ENCODE measurements around the gene MAB21L3. TPM values are rescaled to one million over a fixed set of nuclear protein-coding genes. Genes with fewer than 3 reads are reported as not detected.

Gene MAB21L3
- total RNA-seq, 1 experiment from 2014 or later, result not detected

DNA sequence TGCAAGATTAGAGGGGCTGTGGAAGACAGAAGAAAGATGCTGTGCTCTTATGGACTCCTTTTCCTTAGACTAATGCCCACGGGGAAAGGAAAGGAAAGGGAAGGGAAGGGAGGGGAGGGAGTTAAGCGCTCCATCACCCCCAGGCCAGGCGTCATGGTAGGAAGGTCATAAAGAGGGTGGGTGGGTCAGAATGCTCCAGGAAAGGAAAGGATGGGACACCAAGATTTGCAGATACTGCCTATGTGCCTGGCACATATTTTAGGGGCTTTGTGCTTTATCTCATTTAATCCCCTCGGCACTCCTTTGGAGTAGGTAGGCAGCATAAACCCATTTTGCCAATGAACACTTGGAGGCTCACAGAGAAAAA is 41.4 kb downstream of the MAB21L3 start:
- no peak overlapping the region for H2BK12ac ChIP-seq (ENCODE audit: insufficient read length, low read depth, low read length)
- H4K8ac ChIP-seq (replicated peaks; ENCODE audit: insufficient read length, low read depth, low read length), result no peak overlapping the region
- H2BK5ac ChIP-seq (ENCODE audit: insufficient read length, low read length), result no peak overlapping the region
- H3K9ac ChIP-seq (ENCODE audit: extremely low read depth, insufficient read length, low read length), result no peak overlapping the region
- peaks cover 4% of the 10 kb centered on the region for H3K23me2 ChIP-seq (ENCODE audit: insufficient read length, low read depth, low read length, poor library complexity, severe bottlenecking)
- H3K14ac ChIP-seq (ENCODE audit: insufficient read depth, low read length), result no peak overlapping the region; the same call in 1 of the 2 replicates
- H3K79me2 ChIP-seq (ENCODE audit: insufficient read depth, low read length), result no peaks in the 10 kb centered on the region
- H4K20me1 ChIP-seq (ENCODE audit: control insufficient read depth, insufficient read depth, insufficient read length), result no peaks in the 10 kb centered on the region
- H3K4me1 ChIP-seq (ENCODE audit: insufficient read depth, low read length), result no peaks in the 10 kb centered on the region
- H3K27me3 ChIP-seq (ENCODE audit: insufficient read depth, low read length), result no peaks in the 10 kb centered on the region
- H3K9me3 ChIP-seq (ENCODE audit: control insufficient read depth, low read depth, low read length), result no peaks in the 10 kb centered on the region
- no peak overlapping the region for H3K4ac ChIP-seq (ENCODE audit: low read depth, low read length)
- H2BK120ac ChIP-seq (ENCODE audit: low read depth, low read length, poor library complexity, severe bottlenecking), result no peak overlapping the region
- H3T11ph ChIP-seq (ENCODE audit: low read length), result no peak overlapping the region
- Mint-ChIP-seq H3K4me1 (peaks cover 8 to 16% of the 10 kb centered on the region in 2 experiments), H3K9me3 (no peaks in the 10 kb centered on the region; a peak in 1 of 5 replicates), H3K4me3 (peak overlapping the region; percentile 53 to 57; a peak in 3 of 5 replicates), H3K27me3 (ENCODE audit: low read depth) (peaks cover 21% of the 10 kb centered on the region), H3K36me3 (ENCODE audit: insufficient read depth in 1 of 3, low read depth in 3 of 3) (no peaks in the 10 kb centered on the region), H3K27ac (no peak overlapping the region)
- DNase-seq, result no peak
- H3K18ac ChIP-seq (ENCODE audit: insufficient read length, low read depth, low read length), result no peak overlapping the region
- no peak overlapping the region for H2AFZ ChIP-seq (ENCODE audit: low read length)
- no peaks in the 10 kb centered on the region for H3K79me1 ChIP-seq (ENCODE audit: insufficient read depth, low read depth, low read length, poor library complexity, severe bottlenecking)
- WGBS (ENCODE audit: extremely low coverage, insufficient read length, low lambda C conversion rate), result no CpG with 5 or more reads among the region's 4 CpGs
- peak overlapping the region; percentile 25 for H3K4me2 ChIP-seq (ENCODE audit: insufficient read depth, insufficient read length, low read length)
- H3K56ac ChIP-seq (ENCODE audit: insufficient read length, low read depth, low read length), result no peak overlapping the region
- TF ChIP-seq, protein P1, sequence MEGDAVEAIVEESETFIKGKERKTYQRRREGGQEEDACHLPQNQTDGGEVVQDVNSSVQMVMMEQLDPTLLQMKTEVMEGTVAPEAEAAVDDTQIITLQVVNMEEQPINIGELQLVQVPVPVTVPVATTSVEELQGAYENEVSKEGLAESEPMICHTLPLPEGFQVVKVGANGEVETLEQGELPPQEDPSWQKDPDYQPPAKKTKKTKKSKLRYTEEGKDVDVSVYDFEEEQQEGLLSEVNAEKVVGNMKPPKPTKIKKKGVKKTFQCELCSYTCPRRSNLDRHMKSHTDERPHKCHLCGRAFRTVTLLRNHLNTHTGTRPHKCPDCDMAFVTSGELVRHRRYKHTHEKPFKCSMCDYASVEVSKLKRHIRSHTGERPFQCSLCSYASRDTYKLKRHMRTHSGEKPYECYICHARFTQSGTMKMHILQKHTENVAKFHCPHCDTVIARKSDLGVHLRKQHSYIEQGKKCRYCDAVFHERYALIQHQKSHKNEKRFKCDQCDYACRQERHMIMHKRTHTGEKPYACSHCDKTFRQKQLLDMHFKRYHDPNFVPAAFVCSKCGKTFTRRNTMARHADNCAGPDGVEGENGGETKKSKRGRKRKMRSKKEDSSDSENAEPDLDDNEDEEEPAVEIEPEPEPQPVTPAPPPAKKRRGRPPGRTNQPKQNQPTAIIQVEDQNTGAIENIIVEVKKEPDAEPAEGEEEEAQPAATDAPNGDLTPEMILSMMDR (conservative IDR thresholded peaks at IDR 0.05), result no peak
- H2BK15ac ChIP-seq (ENCODE audit: low read depth, low read length), result no peak overlapping the region
- H3K23ac ChIP-seq (ENCODE audit: insufficient read length, low read depth, low read length), result no peak overlapping the region
- no peak overlapping the region for H2BK20ac ChIP-seq (ENCODE audit: low read depth, low read length, poor library complexity, severe bottlenecking)
- no peak overlapping the region for H4K5ac ChIP-seq (ENCODE audit: insufficient read length, low read depth, low read length)
- no peak overlapping the region for H3K27ac ChIP-seq (ENCODE audit: insufficient read length, low read depth, low read length)
- H4K91ac ChIP-seq (ENCODE audit: insufficient read length, low read depth, low read length), result no peak overlapping the region
- H2AK5ac ChIP-seq (ENCODE audit: insufficient read length, low read length), result no peak overlapping the region
